Colonic mucosa (tissue), 4 donors: Measurements from ENCODE around the gene PTMS. TPM values are rescaled to one million over a fixed set of nuclear protein-coding genes. Genes with fewer than 3 reads are reported as not detected.

Experiments used
- DNase-seq: peaks from one replicate; pipeline ENCODE4 v3.0.0-alpha.2; 2020
- H3K27ac ChIP-seq: fragments of 200-600 bp; one replicate; pipeline ENCODE4 v1.8.0; 2021
- H3K27me3 ChIP-seq: fragments of 200-600 bp; one replicate; pipeline ENCODE4 v1.8.0; 2021
- H3K36me3 ChIP-seq: fragments of 200-600 bp; one replicate; pipeline ENCODE4 v1.8.0; 2021
- H3K4me1 ChIP-seq: fragments of 200-600 bp; one replicate; pipeline ENCODE4 v1.8.0; 2021; ENCODE audit warnings: mild to moderate bottlenecking
- H3K4me3 ChIP-seq: fragments of 200-600 bp; one replicate; pipeline ENCODE4 v1.8.0; 2021
- H3K9ac ChIP-seq, 2 donors: one replicate each; pipeline ENCODE4 v1.7.0; 2013; ENCODE audit warnings: control low read depth in 2 of 2, low read depth in 2 of 2, low read length in 2 of 2
- H3K9me3 ChIP-seq: fragments of 200-600 bp; one replicate; pipeline ENCODE4 v1.8.0; 2021
- CTCF ChIP-seq: fragments of 200-600 bp; IDR thresholded peaks from one replicate; pipeline ENCODE4 v1.8.0; 2022; ENCODE audit warnings: antibody characterized with exemption, mild to moderate bottlenecking
- intact Hi-C: fragments of 100-400 bp; cut with DNase I; formaldehyde crosslinking; loops from one replicate; pipeline ENCODE4 v1.14.1; 2022
- total RNA-seq, 2 donors: library from RNA; stranded (reverse); fragmentation: NEBNext Ultra II Directional in 1 of 2; extraction: Animal tissue kit (Norgen Biotek cat#: 25700) in 1 of 2; gene quantifications; one replicate each; pipeline ENCODE4 v1.2.1, GENCODE V29; 2021
- donor health status: healthy.
- donor health status: DM: no; HTN: no; CAD: no.
- donor health status: DM: no; HTN: no; CAD: no.

Gene PTMS
- total RNA-seq, 2 donors from 2014 or later: 169 to 182 TPM

GRCh38 chr12:6767353-6768319, 1.5 kb downstream of the PTMS start:
- TF ChIP-seq CTCF: no peak
- Histone ChIP-seq H3K9me3 (no peaks in the 10 kb centered on the region), H3K4me1 (peaks cover 15% of the 10 kb centered on the region), H3K27ac (peak overlapping the region; percentile 83), H3K27me3 (no peaks in the 10 kb centered on the region), H3K36me3 (no peaks in the 10 kb centered on the region), H3K9ac (peak overlapping the region; percentile 79 to 82), H3K4me3 (peak overlapping the region; percentile 60)
- peak; percentile 36 for DNase-seq
- intact Hi-C loops: no loop called here

- Histone ChIP-seq H3K36me3 (no peaks in the 10 kb centered on the region), H3K4me1 (peaks cover 15% of the 10 kb centered on the region), H3K27me3 (peaks cover 5% of the 10 kb centered on the region), H3K9me3 (no peaks in the 10 kb centered on the region), H3K4me3 (peak overlapping the region; percentile 60), H3K27ac (peak overlapping the region; percentile 83), H3K9ac (peak overlapping the region in 1 of 2 donors; percentile 79)
- intact Hi-C loops: no loop called here
- TF ChIP-seq CTCF: no peak
- peak; percentile 38 for DNase-seq
Measured at GRCh38 chr12:6768437-6768914, 2.3 kb downstream of the PTMS start.

- peak; percentile 70 for DNase-seq
- H3K36me3 ChIP-seq: no peaks in the 10 kb centered on the region
- no peak overlapping the region for H3K4me3 ChIP-seq
- peak overlapping the region in 1 of 2 donors; percentile 79 for H3K9ac ChIP-seq
- no peaks in the 10 kb centered on the region for H3K9me3 ChIP-seq
- H3K4me1 ChIP-seq: peaks cover 15% of the 10 kb centered on the region
- no peak overlapping the region for H3K27ac ChIP-seq
- H3K27me3 ChIP-seq: peaks cover 9% of the 10 kb centered on the region
- intact Hi-C loops: no loop called here
- TF ChIP-seq CTCF: no peak
Measured at GRCh38 chr12:6768990-6769389, 2.8 kb downstream of the PTMS start.

- DNase-seq: no peak
- H3K4me1 ChIP-seq: peaks cover 14% of the 10 kb centered on the region
Measured at GRCh38 chr12:6769666-6770065, 3.5 kb downstream of the PTMS start.

GRCh38 chr12:6770094-6770493, 3.9 kb downstream of the PTMS start:
- TF ChIP-seq CTCF: no peak
- Histone ChIP-seq H3K9ac (no peak overlapping the region), H3K27me3 (peaks cover 9% of the 10 kb centered on the region), H3K4me3 (no peak overlapping the region), H3K9me3 (no peaks in the 10 kb centered on the region), H3K36me3 (no peaks in the 10 kb centered on the region), H3K4me1 (peaks cover 10% of the 10 kb centered on the region), H3K27ac (no peak overlapping the region)
- intact Hi-C loops: no loop called here
- DNase-seq: no peak

More at GRCh38 chr12:6769666-6770065, 3.5 kb downstream of the PTMS start:
- no peaks in the 10 kb centered on the region for H3K9me3 ChIP-seq
- H3K9ac ChIP-seq: no peak overlapping the region
- H3K36me3 ChIP-seq: no peaks in the 10 kb centered on the region
- intact Hi-C loops: no loop called here
- H3K4me3 ChIP-seq: no peak overlapping the region
- no peak for TF ChIP-seq CTCF
- peaks cover 9% of the 10 kb centered on the region for H3K27me3 ChIP-seq
- no peak overlapping the region for H3K27ac ChIP-seq
